Measurements from ENCODE around the gene MCUR1. TPM values are rescaled to one million over a fixed set of nuclear protein-coding genes. Genes with fewer than 3 reads are reported as not detected.

MCUR1 gene
- total RNA-seq, 1 experiment from 2014 or later, result 64.8 TPM

DNA sequence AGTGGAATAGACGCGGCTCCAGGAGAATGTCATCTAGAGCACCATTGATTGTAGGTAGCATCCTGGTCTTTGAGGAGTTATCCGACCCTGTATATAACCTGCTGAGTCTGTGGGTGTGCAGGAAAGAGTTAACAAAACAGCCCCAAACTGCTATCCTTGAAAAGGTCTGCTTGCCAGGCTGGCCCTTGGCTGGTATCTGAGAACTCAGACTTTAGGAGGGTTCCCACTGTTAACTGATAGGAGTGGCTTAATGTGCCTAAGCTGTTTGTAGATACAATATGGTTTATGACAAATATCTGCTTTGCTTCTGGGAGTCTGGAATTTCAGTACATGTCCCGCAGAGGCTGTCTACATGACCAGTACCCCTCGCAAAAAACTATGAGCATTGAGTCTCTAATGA is 27.6 kb upstream of the MCUR1 start:
- no peaks in the 10 kb centered on the region; the same call in 1 of the 2 replicates for H3K9me3 ChIP-seq
- CTCF ChIA-PET, result no interaction called here
- Mint-ChIP-seq H3K9me3 (ENCODE audit: unreplicated experiment) (no peaks in the 10 kb centered on the region), H3K36me3 (ENCODE audit: insufficient read depth, unreplicated experiment) (no peaks in the 10 kb centered on the region), H3K4me1 (ENCODE audit: low read depth, unreplicated experiment) (peaks cover 4% of the 10 kb centered on the region), H3K27me3 (ENCODE audit: insufficient read depth, unreplicated experiment) (no peaks in the 10 kb centered on the region), H3K4me3 (ENCODE audit: unreplicated experiment) (no peak overlapping the region), H3K27ac (ENCODE audit: unreplicated experiment) (no peak overlapping the region)
- no TSS peak for BruUV-seq (replicated peaks)
- DNase-seq, result no peak
- no peak overlapping the region for H3K4me3 ChIP-seq (ENCODE audit: low read depth, low read length)
- TF ChIP-seq, protein P1, sequence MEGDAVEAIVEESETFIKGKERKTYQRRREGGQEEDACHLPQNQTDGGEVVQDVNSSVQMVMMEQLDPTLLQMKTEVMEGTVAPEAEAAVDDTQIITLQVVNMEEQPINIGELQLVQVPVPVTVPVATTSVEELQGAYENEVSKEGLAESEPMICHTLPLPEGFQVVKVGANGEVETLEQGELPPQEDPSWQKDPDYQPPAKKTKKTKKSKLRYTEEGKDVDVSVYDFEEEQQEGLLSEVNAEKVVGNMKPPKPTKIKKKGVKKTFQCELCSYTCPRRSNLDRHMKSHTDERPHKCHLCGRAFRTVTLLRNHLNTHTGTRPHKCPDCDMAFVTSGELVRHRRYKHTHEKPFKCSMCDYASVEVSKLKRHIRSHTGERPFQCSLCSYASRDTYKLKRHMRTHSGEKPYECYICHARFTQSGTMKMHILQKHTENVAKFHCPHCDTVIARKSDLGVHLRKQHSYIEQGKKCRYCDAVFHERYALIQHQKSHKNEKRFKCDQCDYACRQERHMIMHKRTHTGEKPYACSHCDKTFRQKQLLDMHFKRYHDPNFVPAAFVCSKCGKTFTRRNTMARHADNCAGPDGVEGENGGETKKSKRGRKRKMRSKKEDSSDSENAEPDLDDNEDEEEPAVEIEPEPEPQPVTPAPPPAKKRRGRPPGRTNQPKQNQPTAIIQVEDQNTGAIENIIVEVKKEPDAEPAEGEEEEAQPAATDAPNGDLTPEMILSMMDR (IDR thresholded peaks at IDR 0.05; ENCODE audit: insufficient read depth in 1 of 2, low read depth in 1 of 2, low read length in 1 of 2, severe bottlenecking in 1 of 2, unreplicated experiment in 1 of 2), result no peak
- no peaks in the 10 kb centered on the region for H3K36me3 ChIP-seq (ENCODE audit: control insufficient read depth, insufficient read depth, low read length)
- POLR2A ChIA-PET, result no interaction called here
- H3K27me3 ChIP-seq (replicated peaks; ENCODE audit: control insufficient read depth, insufficient read depth, low read length), result no peaks in the 10 kb centered on the region
- peaks cover 20% of the 10 kb centered on the region for H3K4me1 ChIP-seq
- intact Hi-C loops (cut with micrococcal nuclease; ENCODE audit: unreplicated experiment), result no loop called here

DNA sequence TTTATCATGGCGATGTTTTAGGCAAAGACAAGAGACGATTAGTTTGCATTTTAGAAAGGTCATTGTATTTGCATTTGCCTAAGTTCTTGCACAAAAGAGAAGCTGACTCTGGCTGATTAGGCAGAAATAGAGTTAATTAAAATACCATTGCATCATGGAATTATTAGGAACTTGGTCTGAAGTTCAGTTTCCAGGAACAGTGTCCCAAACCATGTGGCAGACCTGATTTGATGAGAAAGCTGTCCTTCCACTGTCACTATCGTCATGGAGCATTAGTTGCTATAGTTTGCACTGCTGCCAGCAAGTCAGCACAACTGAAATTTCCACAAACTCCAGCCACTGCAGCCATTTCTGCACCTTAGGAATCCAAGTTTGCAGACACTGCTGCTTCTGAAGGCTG is 24.3 kb upstream of the MCUR1 start:
- Histone ChIP-seq H3K4me1 (peaks cover 23% of the 10 kb centered on the region), H3K36me3 (ENCODE audit: control insufficient read depth, insufficient read depth, low read length) (no peaks in the 10 kb centered on the region), H3K4me3 (ENCODE audit: low read depth, low read length) (no peak overlapping the region), H3K9me3 (no peaks in the 10 kb centered on the region; the same call in 1 of the 2 replicates), H3K27me3 (replicated peaks; ENCODE audit: control insufficient read depth, insufficient read depth, low read length) (no peaks in the 10 kb centered on the region)
- peaks cover 11% of the 10 kb centered on the region for H3K9me3 Mint-ChIP-seq (ENCODE audit: unreplicated experiment)
- no peak for DNase-seq
- H3K4me1 Mint-ChIP-seq (ENCODE audit: low read depth, unreplicated experiment), result peaks cover 8% of the 10 kb centered on the region
- H3K4me3 Mint-ChIP-seq (ENCODE audit: unreplicated experiment), result no peak overlapping the region
- BruUV-seq (replicated peaks), result no TSS peak
- no peaks in the 10 kb centered on the region for H3K27me3 Mint-ChIP-seq (ENCODE audit: insufficient read depth, unreplicated experiment)
- no peak overlapping the region for H3K27ac Mint-ChIP-seq (ENCODE audit: unreplicated experiment)
- CTCF ChIA-PET, result no interaction called here
- intact Hi-C loops (cut with micrococcal nuclease; ENCODE audit: unreplicated experiment), result no loop called here
- no peaks in the 10 kb centered on the region for H3K36me3 Mint-ChIP-seq (ENCODE audit: insufficient read depth, unreplicated experiment)
- POLR2A ChIA-PET, result interaction anchor here (0.6 kb wide), 1 partner anchor 24 kb away, joined by 3 read pairs; the partner anchor contains the start of gene MCUR1
- TF ChIP-seq, protein P1 (IDR thresholded peaks at IDR 0.05; ENCODE audit: insufficient read depth in 1 of 2, low read depth in 1 of 2, low read length in 1 of 2, severe bottlenecking in 1 of 2, unreplicated experiment in 1 of 2), result no peak

DNA sequence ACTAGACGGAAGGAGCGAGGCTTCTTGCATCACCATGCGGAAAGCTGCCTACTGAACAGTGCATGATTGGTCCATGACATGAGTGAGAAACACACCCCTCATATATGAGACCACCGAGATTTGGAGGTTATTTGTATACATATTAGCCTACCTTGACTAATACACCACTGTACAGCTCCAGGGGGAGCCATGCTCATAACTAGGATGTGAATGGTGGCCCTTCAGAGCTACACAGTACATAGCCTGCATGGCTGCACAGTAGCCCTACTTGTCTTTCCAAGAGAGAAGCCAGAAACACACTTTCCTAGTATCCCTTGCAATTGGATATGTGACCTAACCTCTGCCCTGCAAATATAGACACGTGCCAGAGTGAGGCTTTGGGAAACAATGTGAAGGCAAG is 21.8 kb upstream of the MCUR1 start:
- no peaks in the 10 kb centered on the region for H3K36me3 ChIP-seq (ENCODE audit: control insufficient read depth, insufficient read depth, low read length)
- H3K36me3 Mint-ChIP-seq (ENCODE audit: insufficient read depth, unreplicated experiment), result peaks cover 3% of the 10 kb centered on the region
- H3K9me3 ChIP-seq, result no peaks in the 10 kb centered on the region; the same call in 1 of the 2 replicates
- H3K9me3 Mint-ChIP-seq (ENCODE audit: unreplicated experiment), result peaks cover 11% of the 10 kb centered on the region
- H3K27ac Mint-ChIP-seq (ENCODE audit: unreplicated experiment), result no peak overlapping the region
- DNase-seq, result no peak
- H3K27me3 Mint-ChIP-seq (ENCODE audit: insufficient read depth, unreplicated experiment), result no peaks in the 10 kb centered on the region
- H3K27me3 ChIP-seq (replicated peaks; ENCODE audit: control insufficient read depth, insufficient read depth, low read length), result no peaks in the 10 kb centered on the region
- H3K4me3 Mint-ChIP-seq (ENCODE audit: unreplicated experiment), result no peak overlapping the region
- no peak overlapping the region for H3K4me3 ChIP-seq (ENCODE audit: low read depth, low read length)
- H3K4me1 Mint-ChIP-seq (ENCODE audit: low read depth, unreplicated experiment), result peaks cover 8% of the 10 kb centered on the region
- intact Hi-C loops (cut with micrococcal nuclease; ENCODE audit: unreplicated experiment), result no loop called here
- TF ChIP-seq, protein P1 (IDR thresholded peaks at IDR 0.05; ENCODE audit: insufficient read depth in 1 of 2, low read depth in 1 of 2, low read length in 1 of 2, severe bottlenecking in 1 of 2, unreplicated experiment in 1 of 2), result no peak
- H3K4me1 ChIP-seq, result peaks cover 18% of the 10 kb centered on the region; the same call in 1 of the 2 replicates
- BruUV-seq (replicated peaks), result no TSS peak
- CTCF ChIA-PET, result no interaction called here
- POLR2A ChIA-PET, result no interaction called here

Measured in Caco-2 (cell line).